ENCODE measurements around the gene ZNF138.
"Not testable (repeated sequence)": the region's sequence is repeated elsewhere in the genome, so short reads cannot be mapped to it uniquely, and the experiment has no call there.

Gene ZNF138

GRCh38 chr7:64794171-64794844 is at the start of gene ZNF138:
Gene ZNF138 (plus strand): TSS chr7:64794428. CDS start chr7:64794569, 141 bp downstream.
- H3K27ac ChIP-seq: peak within 1 kb of the TSS; percentile 43 to 90 (median 83)

GRCh38 chr7:64744680-64745079 is 49.5 kb upstream of the ZNF138 start:
- Histone ChIP-seq H3K4me3 (no peak overlapping the region), H3K27ac (no peak overlapping the region)

More at GRCh38 chr7:64794171-64794844, at the start of gene ZNF138:
- peak within 1 kb of the TSS; percentile 59 to 95 (median 81) for H3K4me3 ChIP-seq

GRCh38 chr7:64747802-64748201 is 46.4 kb upstream of the ZNF138 start:
- H3K27ac ChIP-seq: no peak overlapping the region
- H3K4me3 ChIP-seq: no peak overlapping the region

- no peak overlapping the region for H3K4me3 ChIP-seq
- H3K27ac ChIP-seq: no peak overlapping the region
These were observed 41.2 kb upstream of the ZNF138 start for GRCh38 chr7:64753032-64753431.

- Histone ChIP-seq H3K27ac (no peak overlapping the region), H3K4me3 (no peak overlapping the region)
These were observed 38.4 kb upstream of the ZNF138 start for GRCh38 chr7:64755865-64756264.

- H3K4me3 ChIP-seq: no peak overlapping the region
- peak overlapping the region in 1 of 21 experiments; percentile 20 for H3K27ac ChIP-seq
These were observed 36.1 kb upstream of the ZNF138 start for GRCh38 chr7:64758151-64758550.

GRCh38 chr7:64768824-64769223 is 25.4 kb upstream of the ZNF138 start:
- no peak overlapping the region for H3K4me3 ChIP-seq

GRCh38 chr7:64774204-64774842 is 19.9 kb upstream of the ZNF138 start:
- H3K4me3 ChIP-seq: no peak overlapping the region
- no peak overlapping the region for H3K27ac ChIP-seq

More at GRCh38 chr7:64768824-64769223, 25.4 kb upstream of the ZNF138 start:
- H3K27ac ChIP-seq: no peak overlapping the region

- Histone ChIP-seq H3K27ac (no peak overlapping the region), H3K4me3 (no peak overlapping the region)
These were observed 18.9 kb upstream of the ZNF138 start for GRCh38 chr7:64775289-64775688.

GRCh38 chr7:64784842-64785241 is 9.4 kb upstream of the ZNF138 start:
- not testable (repeated sequence) for H3K27ac ChIP-seq, H3K4me3 ChIP-seq

GRCh38 chr7:64787295-64787694 is 6.9 kb upstream of the ZNF138 start:
- H3K4me3 ChIP-seq: no peak overlapping the region
- no peak overlapping the region for H3K27ac ChIP-seq

GRCh38 chr7:64789241-64789640 is 5.0 kb upstream of the ZNF138 start:
- not testable (repeated sequence) for H3K4me3 ChIP-seq, H3K27ac ChIP-seq

GRCh38 chr7:64793106-64793755 is 997 bp upstream of the ZNF138 start:
- no peak overlapping the region for H3K27ac ChIP-seq
- no peak overlapping the region for H3K4me3 ChIP-seq

GRCh38 chr7:64795176-64795575 is 948 bp downstream of the ZNF138 start:
- H3K27ac ChIP-seq: peak overlapping the region in 14 of 21 experiments; percentile 65 to 90 (median 84)
- peak overlapping the region; percentile 59 to 95 (median 81) for H3K4me3 ChIP-seq

GRCh38 chr7:64799169-64799568 is 4.9 kb downstream of the ZNF138 start:
- not testable (repeated sequence) for H3K4me3 ChIP-seq
- H3K27ac ChIP-seq: peak overlapping the region in 1 of 21 experiments; percentile 30

- H3K27ac ChIP-seq: no peak overlapping the region
- no peak overlapping the region for H3K4me3 ChIP-seq
These were observed 8.5 kb downstream of the ZNF138 start for GRCh38 chr7:64802699-64803098.

GRCh38 chr7:64807731-64808365 is 13.6 kb downstream of the ZNF138 start:
- Histone ChIP-seq H3K4me3 (no peak overlapping the region), H3K27ac (no peak overlapping the region)

- H3K27ac ChIP-seq: no peak overlapping the region
- no peak overlapping the region for H3K4me3 ChIP-seq
These were observed 17.5 kb downstream of the ZNF138 start for GRCh38 chr7:64811767-64812166.

- Histone ChIP-seq H3K27ac (no peak overlapping the region), H3K4me3 (no peak overlapping the region)
These were observed 36.7 kb downstream of the ZNF138 start for GRCh38 chr7:64830926-64831325.

GRCh38 chr7:64832136-64832535 is 37.9 kb downstream of the ZNF138 start:
- Histone ChIP-seq H3K4me3 (no peak overlapping the region), H3K27ac (no peak overlapping the region)
